T-helper 9 cell (primary cell): ENCODE results near the gene CLDN12.

Source experiments
- DNase-seq: peaks from one replicate; pipeline ENCODE4 v3.0.0-alpha.2; 2020
- total RNA-seq, 2 donors: gene quantifications; one replicate each; lab custom pipeline; 2026; lab: John Stamatoyannopoulos, UW

The CLDN12 gene
- total RNA-seq = 1.7 to 3.4 reads per million in 2 donors

DNA sequence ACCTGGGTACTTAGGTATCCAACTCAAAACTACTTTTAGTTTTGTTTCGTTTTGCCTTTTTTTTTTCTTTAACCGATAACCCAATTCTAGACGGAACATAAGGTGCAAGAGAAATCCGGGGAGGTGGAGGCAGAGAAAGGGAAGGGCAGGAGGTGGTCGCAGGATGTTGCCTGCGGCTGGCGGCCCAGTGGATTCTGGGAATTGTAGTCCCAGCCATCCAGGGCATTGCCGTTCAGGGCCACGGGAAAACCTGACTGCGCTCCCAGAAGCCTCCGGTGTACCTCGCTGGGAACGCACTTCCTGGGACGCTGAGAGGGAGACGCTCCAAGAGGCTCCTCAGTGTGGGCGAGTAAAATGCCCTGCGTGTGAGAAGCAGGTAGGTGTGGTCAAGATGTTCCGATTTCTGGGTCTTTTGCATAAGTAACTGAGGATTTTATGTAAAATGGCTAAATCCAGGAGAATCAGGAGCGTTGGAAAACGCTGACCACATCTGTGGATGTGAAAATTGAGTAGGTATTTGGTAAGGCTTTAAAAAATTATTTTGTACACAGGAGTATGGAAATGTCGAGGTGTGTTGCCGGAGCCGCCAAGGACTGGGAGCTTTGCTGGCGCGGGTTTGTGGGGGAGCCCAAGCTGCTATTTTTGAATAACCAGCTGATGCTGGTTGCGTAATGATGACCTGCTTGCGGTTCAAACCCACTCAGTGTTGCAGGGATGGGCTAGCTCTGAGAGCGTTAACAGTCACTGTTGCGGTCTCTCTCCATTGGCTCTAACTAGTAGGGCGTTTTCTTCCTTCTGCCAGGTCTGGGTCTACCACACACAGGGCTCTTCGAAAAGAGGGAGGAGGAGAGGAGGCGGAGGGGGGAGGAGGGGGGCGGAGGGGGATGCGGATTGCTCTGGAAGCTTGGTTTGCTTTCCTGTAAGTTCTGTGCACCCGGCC lies at the start of gene CLDN12:
TSS of gene CLDN12 (plus strand) at position 288 of the 940 bp plus-strand sequence. CDS start 9,216 bp downstream, outside the sequence.
- peak; percentile 63 for DNase-seq

DNA sequence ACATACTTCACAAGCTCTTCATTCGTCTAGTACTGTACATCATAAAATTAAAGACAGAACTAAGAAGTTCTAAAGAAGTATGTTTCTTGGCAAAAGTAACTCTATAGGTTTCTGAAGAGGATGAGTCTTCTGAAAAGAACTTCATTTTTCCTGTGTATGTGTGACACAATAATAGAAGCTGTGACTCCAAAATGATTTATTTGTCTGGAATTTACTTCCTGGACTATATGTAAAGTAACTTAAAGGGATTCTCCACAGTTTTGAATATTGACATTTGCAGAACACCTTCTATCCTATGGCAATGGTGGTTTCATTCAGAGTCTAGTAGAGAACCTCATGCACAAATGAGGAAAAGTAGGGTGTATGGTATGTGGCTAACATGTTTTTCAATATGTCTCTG lies 19.8 kb upstream of the CLDN12 start:
- DNase-seq = no peak

DNA sequence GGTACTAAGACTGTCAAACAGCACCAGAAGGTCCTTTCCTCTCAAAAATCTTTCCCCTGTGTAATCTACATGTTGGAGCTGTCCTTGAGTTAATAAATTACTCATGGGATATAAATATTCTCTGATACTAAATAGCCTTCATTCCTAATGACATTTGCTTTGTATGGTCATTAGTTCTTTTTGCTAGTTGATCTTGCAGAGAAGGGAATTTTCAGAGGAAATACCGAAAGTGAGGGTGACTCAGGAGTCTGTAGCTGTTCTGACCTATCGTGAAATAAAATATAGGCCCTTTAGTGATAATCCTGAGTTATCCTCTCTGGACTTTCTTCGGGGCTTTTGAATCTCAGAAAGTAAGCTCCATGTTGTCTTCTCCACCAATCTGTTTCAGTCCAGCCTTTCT lies 19.4 kb upstream of the CLDN12 start:
- no peak for DNase-seq

DNA sequence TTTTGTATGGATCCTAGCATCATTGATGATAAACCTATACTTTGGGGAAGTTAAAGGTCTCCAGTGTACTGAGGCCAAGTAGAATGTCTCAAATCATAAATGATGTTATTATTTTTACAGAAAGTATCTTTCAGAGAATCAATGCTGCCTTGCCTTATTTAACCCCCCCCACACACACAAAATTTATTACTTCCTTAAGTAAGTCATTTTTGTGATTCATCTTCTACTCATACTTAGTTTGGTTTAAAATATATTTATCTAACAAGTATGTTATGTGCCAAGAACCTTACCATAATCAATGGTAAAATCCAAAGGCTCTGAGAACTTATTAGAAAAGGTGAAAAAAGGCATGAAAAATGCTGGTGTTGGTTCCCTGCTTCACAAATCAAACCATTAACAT lies 18.8 kb upstream of the CLDN12 start:
- no peak for DNase-seq

DNA sequence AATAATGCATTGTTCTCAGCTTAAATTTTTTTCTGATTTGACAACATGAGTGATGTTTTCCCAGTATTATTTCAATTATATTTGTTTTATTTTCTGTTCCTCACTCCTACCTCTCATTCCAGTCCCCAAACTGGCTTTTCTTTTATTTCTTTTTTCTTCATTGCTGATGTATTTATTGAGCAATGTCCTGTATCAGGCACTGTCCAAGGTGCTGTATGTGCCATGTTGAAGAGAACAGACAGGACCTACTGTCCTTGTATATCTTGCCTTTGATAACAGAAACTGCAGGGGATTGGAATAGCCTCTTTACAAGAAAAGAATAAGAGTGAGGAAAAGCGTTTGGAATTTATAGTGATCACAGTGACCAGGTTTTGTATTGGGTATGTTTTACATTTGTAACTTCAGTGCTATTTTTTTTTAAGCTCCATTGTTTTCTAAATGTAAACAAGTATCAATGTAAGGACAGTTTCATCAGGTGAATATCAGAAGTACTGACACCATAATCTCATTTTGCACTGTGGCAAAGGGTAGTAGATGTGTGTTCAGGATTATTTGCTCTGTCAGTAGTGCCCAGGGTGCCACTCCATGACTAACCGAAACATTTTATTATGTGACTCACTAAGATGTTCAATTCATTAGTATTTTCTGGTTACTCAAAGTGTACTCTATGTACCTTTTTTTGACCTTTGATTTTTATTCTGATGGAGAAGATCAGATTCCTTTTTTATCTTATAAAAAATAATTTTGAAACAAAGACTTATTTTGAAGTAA lies 15.6 kb upstream of the CLDN12 start:
- no peak for DNase-seq

DNA sequence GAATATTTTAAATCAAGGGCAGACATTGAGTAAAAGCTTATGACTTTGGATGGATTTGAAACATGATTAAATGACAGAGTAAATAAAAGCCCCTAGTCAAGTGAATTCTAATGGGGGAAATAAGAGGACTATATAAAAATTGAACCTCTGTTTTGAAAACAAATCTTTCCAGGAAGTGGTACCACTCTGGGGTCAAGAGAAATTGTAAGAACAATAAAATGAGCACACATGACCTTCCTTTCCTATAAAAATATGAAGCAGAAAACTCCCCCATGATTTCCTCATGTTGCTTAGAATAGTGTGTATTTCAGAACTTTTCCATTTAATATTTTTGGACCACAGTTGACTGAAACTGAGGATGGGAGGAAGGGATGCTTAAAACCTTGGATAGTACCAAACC lies 12.3 kb upstream of the CLDN12 start:
- no peak for DNase-seq

DNA sequence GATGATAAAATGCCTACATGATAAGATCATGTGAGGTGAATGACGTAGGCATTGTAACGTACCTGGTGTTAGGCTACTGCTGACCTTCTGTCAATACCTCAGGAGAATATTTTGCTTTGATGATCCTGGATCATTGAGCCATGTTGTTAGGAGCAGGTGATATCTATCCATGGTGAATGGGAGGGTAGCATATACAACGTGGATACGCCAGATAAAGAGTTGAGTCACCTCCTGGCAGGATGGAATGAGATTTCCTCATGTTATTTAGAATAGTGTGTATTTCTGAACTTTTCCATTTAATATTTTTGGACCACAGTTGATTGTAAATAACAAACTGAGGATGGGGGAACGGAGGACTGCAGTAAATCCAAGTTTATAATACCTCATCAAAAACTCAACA lies 11.8 kb upstream of the CLDN12 start:
- no peak for DNase-seq

DNA sequence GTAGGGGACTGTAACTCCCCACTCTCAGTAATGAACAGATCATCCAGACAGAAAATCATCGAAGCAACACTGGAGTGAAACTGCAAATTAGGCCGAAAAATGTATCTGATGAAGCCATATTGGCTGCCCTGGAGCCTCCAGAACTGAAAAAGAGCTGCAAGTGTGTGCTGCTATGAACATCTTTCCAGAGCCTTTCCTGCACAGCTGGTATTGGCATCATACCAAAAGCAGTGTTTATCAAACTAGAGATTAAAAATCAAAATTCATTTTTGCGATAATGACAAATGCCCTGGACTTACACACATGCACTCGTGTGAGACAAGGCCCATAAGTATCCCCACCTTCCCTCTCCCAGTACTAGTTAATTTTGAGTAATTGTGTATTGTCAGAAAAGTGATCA lies 6.8 kb upstream of the CLDN12 start:
- DNase-seq = no peak

DNA sequence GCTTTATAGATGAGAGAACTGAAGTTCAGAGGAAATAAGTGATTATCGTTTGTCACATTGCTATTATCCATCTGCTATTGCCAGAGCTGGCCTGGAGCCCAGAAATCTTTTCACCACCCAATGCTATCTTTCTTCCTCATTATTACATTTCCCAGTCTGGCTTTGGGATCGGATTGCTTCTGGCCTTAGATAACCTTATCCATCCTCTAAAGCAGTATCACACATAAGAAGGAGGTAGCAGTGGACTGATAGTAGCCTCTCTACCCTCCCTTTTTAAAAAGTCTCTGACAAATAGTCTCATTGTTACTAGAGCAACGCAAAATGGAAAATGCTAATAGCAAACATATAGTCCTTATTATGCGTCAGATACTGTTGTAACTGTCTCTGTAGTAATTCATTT lies 1.3 kb upstream of the CLDN12 start:
- DNase-seq = no peak

DNA sequence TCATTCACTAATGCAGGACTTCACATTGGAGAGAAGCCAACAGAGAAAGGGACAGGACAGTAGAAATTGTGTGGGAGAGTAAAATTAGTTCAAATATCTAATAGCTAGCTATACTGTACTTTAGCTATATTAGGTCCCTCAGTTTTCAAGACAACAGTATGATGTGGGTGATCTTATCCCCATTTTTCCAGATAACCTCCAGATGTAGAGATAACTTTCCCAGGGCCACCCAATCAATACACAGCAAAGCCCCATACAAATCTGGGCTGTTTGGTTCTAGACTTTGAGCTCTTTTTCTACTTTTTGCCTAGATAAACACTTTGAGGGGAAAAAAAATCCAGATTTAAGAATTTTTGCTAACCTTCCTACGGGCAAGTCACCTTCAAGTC lies 482 bp upstream of the CLDN12 start:
- DNase-seq = no peak

DNA sequence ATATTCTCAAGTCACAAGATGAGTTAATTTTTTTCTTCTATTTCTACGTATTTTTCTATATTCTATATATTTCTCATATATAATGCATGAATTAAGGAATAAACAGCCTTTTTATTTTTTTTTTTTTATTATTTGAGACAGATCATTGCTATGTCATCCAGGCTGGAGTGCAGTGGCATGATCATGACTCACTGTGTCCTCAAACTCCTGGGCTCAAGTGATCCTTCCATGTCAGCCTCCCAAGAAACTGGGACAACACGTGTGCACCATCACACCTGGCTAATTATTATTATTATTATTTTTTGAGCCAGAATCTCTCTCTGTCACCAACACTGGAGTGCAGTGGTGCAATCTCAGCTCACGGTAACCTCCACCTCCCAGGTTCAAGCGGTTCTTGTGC lies 1.5 kb downstream of the CLDN12 start:
- DNase-seq = no peak

DNA sequence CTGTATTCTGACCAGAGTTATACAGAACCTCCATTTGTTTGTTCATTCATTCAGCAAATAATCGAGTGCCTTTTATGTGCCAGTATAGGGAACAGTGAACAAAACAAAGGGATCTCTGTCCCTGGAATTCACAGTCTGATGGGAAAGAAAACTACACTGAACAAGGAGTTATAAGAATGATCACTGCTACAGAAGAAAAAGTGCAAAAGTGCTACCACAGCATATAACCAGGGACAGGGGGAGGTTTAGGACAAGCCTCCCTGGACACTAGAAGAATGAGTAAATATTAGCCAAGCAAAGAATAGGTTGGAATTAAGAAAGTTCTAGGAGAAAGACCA lies 4.2 kb downstream of the CLDN12 start:
- DNase-seq = no peak

DNA sequence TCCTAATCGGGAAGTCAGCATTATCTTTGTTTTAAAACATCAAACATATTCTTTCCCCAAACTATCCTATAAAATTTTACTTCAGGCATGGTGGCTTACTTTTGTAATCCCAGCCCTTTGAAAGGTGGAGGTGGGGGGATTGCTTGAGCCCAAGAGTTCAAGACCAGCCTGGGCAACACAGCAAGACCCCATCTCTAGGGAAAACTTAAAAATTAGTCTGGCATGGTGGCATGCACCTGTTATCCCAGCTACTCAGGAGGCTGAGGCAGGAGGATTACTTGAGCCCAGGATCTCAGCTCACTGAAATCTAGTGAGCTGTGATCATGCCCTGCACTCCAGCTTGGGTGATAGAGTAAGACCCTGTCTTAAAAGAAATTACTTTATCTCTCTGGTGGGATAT lies 4.9 kb downstream of the CLDN12 start:
- no peak for DNase-seq

DNA sequence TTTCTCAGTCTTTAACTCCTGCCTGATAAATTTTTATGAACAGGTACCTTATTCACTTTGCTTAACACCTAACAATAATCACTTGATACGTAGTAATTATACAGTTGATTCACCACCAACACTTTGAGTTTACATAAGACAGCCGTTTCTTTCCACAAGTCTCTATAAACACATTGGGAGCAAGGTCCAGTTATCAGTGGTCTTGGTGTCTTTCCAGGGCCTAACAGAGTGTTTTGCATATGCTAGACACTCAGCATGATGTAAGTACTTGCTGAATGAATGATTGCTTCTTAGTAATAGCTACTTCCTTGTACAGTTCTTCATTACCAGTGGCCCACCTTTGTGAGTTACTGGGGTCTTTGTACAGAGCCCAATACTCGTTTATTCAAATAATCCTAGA lies 6.4 kb downstream of the CLDN12 start:
- no peak for DNase-seq

DNA sequence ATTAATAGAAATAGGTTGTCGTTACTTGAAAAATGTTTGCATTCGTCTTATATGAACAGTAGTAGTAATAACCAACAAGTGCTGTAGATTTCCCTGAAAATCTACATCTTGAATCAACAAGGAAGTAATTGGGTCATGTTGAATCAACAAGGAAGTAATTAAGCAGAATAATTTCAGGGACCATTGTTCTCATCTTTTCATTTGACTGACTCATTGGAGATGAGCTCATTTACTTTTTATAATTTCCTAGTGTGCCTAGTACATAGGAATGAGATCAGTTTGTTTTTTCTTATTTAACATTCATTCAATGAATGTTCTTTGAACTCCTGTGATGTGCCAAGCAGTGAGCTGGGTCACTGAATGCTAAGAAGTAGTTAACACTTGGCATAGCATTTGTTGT lies 8.2 kb downstream of the CLDN12 start:
- DNase-seq = no peak

DNA sequence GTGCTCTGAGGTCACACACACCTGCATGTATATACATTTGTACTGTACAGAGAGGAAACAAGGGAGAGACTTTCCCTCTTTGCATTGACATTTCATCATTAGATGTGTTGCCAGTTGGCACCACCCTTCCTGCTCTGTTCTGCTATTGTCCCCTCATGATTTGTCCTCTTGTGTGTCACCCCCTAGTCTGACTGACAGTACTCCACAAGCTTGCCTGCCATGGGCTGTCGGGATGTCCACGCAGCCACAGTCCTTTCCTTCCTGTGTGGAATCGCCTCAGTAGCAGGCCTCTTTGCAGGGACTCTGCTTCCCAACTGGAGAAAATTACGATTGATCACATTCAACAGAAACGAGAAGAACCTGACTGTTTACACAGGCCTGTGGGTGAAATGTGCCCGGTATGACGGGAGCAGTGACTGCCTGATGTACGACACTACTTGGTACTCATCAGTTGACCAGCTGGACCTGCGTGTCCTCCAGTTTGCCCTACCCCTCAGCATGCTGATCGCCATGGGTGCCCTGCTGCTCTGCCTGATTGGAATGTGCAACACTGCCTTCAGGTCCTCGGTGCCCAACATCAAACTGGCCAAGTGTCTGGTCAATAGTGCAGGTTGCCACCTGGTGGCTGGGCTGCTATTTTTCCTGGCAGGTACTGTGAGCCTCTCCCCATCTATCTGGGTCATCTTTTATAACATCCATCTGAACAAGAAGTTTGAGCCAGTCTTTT lies 9.4 kb downstream of the CLDN12 start:
- no peak for DNase-seq

DNA sequence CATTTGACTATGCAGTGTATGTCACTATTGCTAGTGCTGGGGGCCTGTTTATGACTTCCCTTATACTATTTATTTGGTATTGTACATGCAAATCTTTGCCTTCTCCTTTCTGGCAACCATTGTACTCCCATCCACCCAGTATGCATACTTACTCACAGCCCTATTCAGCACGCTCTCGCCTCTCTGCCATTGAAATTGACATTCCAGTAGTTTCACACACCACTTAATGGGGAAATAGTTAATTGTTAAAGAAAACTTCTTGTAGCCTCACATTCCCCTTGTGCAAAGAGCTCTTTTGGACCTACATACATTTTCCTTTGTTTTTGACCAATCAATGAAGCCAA lies 9.9 kb downstream of the CLDN12 start:
- no peak for DNase-seq

DNA sequence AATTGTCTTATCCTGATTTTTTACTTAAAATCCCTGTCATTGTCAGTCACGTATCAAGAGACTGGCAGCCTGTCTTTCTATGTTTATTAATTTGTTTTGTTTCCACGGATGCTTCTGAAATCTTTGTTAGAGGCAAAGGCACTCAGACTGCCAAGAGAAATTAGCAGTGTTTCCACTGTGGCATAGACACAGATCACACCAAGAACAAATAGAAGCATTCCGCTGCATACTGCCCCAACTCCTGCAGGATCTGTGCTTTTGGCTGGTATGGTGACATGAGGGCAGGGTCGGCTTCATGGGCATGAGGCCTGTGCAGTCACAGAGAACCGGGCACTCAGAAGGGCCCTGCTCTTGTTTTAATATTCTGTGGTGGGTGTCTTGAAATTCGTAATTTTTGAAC lies 18.4 kb downstream of the CLDN12 start:
- no peak for DNase-seq

DNA sequence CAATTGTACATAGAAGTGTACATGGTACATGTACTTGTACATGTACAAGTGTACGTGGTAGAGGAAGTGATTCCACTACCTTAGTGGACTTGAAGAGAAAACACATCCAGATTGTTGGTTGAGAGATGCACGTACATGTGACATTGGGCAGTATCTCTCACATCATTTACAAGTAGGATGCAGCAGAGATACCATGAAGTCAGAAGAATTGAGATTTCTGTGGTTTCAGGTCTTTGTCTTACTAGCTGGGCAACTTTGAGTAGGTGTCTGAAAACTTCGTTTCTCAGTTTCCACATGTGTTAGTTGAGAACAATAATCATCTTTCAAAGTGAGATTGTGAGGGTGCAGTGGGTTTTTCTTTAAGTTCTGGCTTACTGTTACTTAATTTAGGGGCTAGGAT lies 21.5 kb downstream of the CLDN12 start:
- no peak for DNase-seq

DNA sequence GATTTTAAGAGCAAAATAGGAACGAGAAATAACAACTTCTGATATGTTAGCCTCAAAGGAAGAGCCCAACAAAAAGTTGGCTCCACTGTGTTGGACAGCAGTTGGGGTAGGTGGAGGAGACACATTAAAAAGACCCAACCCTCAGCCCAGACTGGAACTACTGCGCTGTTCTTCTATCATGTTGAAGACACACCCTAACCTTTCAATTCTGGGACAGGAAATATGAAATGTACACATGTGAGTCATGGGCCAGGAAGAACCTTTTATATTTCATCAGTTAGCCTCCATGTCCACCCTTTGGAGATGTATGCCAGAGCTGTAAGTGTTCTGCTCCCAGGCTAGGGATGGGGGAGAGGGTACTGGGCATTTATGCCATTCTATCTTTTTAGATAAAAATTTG lies 22.1 kb downstream of the CLDN12 start:
- DNase-seq = no peak

DNA sequence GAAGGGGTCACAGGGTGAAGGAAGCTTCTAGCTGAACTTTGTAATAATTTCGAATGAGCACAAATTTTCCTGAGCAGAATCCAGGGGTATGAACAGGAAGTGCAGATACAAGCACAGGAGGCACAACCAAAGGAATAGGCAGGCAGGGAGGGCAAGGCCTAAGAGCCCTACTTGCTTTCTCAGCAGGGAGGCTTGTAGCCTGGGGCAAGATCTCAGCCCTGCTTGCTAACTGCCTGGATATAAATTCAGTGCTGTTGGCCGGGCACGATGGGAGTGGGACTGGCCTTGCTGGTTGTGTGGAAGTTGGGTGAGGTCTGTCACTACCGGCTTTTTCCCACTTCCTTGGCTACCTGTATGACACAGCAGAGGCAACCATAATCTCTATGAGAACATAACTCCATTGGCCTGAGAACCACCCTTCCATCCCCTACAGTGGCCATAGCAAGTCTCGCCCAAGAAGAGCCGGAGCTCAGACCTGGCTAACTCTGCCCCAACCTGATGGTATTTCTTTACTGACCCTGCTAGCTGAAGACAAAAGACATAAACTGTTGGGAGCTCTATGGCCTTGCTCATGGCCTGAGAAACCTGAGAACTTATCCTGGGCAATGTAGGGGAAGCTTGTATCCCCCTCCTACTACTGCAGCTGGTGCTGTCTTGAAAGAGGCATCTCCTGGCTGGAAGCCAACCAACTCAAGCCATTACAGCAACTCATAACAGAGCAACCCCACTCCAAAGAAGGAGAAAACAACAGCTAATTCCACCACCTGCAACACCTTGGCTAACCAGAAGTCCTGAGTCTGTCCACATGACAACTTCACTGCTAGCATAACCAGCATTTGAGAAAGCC lies 27.6 kb downstream of the CLDN12 start:
- no peak for DNase-seq

DNA sequence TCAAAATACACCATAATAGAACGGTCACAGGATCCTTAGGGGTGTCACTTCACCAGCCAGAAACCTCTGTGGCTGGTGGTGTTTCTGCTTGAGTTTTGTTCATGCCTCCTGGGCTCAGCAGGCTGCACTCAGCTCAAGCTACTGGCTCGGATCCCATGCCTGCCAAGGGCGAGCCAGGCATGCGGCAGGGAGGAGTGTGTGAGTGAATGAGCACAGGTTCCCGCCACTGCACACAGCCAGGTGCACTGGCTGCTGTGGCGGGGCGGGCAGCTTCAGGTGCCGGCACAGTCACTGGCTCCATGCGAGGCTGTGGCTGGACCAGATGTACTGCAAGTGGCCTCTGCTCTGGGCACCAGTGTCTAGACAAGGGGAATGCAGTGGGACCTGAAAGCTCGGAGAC lies 29.5 kb downstream of the CLDN12 start:
- no peak for DNase-seq

DNA sequence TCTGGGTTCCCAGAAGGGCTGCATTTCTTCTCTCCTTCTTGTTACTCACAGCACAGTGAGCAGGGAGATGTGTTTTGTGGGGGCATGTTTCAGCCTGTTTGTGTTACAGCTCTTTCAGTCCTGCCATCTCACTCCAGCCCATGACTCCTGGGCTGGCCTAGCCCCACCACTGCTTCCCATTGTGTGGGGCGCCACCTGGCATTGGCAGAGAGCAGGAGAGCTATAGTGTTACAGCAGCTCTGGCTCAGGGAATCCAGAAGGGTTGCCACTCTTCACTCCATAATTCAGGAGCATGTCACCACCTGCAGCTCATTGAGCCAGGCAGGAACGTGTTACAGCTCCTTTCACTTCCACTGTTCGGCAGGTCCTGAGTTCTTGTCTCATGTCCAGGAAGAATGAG lies 30.0 kb downstream of the CLDN12 start:
- DNase-seq = no peak
